ENCODE data around the gene PRH2.

Gene PRH2

GRCh38 chr12:10957741-10958140 lies 28.7 kb downstream of the PRH2 start:
- no peak overlapping the region for H3K27ac ChIP-seq
- TF ChIP-seq, protein P1, sequence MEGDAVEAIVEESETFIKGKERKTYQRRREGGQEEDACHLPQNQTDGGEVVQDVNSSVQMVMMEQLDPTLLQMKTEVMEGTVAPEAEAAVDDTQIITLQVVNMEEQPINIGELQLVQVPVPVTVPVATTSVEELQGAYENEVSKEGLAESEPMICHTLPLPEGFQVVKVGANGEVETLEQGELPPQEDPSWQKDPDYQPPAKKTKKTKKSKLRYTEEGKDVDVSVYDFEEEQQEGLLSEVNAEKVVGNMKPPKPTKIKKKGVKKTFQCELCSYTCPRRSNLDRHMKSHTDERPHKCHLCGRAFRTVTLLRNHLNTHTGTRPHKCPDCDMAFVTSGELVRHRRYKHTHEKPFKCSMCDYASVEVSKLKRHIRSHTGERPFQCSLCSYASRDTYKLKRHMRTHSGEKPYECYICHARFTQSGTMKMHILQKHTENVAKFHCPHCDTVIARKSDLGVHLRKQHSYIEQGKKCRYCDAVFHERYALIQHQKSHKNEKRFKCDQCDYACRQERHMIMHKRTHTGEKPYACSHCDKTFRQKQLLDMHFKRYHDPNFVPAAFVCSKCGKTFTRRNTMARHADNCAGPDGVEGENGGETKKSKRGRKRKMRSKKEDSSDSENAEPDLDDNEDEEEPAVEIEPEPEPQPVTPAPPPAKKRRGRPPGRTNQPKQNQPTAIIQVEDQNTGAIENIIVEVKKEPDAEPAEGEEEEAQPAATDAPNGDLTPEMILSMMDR (conservative IDR thresholded peaks at IDR 0.05), result no peak

DNA sequence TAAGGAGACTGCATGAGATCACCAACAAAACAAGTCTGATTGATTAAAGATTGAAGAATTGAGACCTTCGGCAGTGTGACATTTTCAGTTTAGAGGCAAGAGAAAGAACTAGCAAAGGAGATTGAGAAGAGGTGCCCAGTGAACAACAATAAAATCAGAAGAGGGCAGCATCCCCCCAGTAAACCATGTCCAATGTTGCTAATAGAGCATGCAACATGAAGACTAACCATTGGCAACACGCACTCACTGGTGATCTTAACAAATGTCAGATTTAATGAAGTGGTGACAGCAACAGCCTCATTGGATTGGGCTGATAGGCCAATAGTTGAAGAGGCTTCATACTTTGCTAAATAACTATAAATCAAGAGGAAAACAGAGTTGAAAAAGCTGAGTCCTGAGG lies 30.8 kb downstream of the PRH2 start:
- no peak overlapping the region for H3K27ac ChIP-seq
- TF ChIP-seq, protein P1 (conservative IDR thresholded peaks at IDR 0.05), result no peak

- TF ChIP-seq, protein P1 (conservative IDR thresholded peaks at IDR 0.05), result no peak
- H3K27ac ChIP-seq, result no peak overlapping the region
Observed at GRCh38 chr12:10960211-10960610, 31.2 kb downstream of the PRH2 start.

GRCh38 chr12:10965476-10965875 lies 36.4 kb downstream of the PRH2 start:
- TF ChIP-seq, protein P1 (conservative IDR thresholded peaks at IDR 0.05), result no peak
- no peak overlapping the region for H3K27ac ChIP-seq

DNA sequence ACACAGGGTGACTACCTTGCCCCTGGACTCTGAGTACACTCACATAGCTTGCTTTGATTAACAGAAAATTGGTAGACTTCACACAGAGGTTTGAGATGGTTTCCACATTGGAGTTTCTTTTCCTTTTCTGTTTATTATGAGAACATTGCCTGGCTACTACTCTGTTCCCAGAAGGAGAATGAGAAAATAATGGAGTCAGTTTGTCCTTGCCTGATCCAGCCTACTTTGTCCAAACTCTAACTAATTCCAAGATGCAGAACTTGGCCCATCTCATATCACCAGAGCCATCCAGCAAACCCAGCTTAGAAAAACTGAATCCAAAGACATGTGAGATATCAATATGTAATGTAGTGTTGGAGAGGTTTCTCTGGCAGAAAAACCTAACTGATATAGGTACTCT lies 37.3 kb downstream of the PRH2 start:
- TF ChIP-seq, protein P1 (conservative IDR thresholded peaks at IDR 0.05), result no peak
- H3K27ac ChIP-seq, result no peak overlapping the region

- no peak overlapping the region for H3K27ac ChIP-seq
- TF ChIP-seq, protein P1 (conservative IDR thresholded peaks at IDR 0.05), result no peak
Observed at GRCh38 chr12:10967409-10967808, 38.4 kb downstream of the PRH2 start.

- H3K27ac ChIP-seq, result no peak overlapping the region
- TF ChIP-seq, protein P1 (conservative IDR thresholded peaks at IDR 0.05), result no peak
Observed at GRCh38 chr12:10968765-10969456, 39.9 kb downstream of the PRH2 start.

Measured in VCaP (cell line).